NCI-H748 (cell line): ENCODE results near the gene PIH1D1.
"Not testable (repeated sequence)": the region's sequence is repeated elsewhere in the genome, so short reads cannot be mapped to it uniquely, and the experiment has no call there.

Experiments used
- DNase-seq: peaks from one replicate; lab custom pipeline; 2025; ENCODE audit not compliant: unreplicated experiment; lab: John Stamatoyannopoulos, UW

PIH1D1 gene

DNA sequence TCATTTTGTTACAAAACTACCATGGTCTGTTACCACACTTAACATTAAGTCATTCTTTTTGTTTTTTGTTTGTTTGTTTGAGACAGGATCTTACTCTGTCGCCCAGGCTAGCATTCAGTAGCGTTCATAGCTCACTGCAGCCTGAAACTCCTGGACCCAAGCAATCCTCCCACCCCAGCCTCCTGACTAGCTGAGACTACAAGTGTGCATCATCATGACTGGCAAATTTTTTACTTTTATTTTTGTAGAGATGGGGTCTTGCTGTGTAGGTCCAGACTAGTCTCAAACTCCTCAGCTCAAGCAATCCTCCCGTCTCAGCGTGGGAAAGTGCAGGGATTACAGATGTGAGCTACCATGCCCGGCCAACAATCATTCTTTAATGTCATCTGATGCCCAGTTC, 4.7 kb upstream of the PIH1D1 start:
- DNase-seq: no peak

DNA sequence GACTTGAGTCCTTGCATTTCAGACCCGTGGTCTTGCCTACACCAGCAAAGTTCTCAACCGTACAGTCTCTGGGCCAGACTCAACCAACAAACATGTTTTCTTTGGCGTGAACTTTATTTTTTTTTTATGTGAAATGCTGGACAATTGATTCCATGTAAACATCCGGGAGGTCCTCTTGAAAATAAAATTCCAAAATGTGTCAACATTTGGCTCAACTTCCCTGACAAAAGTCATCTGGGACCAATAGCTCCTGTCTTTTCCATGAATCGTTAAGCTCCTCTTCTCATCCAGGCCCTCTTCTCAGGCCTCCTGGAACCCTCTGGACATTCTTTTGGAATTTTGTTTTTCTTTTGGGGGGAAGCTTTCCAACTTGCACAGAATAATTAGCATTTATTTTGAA, 4.2 kb upstream of the PIH1D1 start:
- no peak for DNase-seq

DNA sequence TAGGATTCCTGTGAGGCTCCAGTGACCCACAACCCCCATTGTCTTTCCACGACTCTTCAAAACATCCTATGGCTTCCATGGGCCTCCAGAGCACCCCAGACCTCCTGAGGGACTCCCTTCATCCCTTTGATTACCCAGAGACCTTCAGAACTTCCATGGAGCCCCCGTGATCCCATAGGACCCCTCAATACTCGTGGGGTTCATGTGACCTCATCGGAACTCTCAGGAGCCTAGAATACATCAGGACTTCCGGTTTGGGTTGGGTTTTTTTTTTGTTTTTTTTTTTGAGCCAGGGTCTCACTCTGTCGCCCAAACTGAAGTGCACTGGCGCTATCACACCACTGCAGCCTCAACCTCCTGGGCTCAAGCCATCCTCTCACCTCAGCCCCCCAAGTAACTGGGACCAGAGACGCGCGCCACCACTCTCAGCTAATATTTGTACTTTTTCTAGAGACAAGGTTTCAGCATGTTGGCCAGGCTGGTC, 2.2 kb upstream of the PIH1D1 start:
- no peak for DNase-seq

DNA sequence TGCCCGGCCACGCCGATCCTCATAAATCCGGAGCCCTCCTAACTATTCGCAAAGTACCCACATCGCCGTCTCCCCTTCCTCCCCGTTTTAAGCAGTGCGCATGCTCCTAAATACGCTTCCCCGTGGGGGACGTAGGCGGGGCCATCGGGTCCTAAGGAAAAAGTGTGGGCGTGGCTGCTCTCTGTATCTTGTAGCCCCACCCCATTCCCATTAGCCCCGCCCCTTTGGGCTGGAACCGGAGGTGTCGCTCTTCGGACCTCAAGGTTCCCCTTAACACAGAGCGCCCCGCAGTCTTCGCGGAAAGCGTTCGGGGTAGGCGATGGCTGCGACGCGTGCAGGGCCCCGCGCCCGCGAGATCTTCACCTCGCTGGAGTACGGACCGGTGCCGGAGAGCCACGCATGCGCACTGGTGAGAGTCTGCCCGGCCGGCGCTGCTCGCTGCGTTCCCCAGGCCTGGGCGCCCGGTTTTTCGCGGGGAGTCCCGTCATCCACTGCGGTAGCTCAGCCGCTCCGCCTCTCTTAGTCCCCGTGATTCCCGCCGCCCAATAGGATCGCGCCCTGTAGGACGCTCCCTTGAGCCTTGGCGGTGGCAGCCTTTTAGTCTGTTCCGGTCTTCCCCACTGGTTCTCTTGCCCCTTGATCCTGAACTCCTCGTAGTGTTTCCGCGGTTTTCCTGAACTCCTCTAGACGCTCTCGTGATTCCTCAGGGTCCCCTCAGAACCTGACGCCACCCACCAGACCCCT, 1.6 kb upstream of the PIH1D1 start, which contains the start of gene ALDH16A1:
Gene ALDH16A1, plus strand, starts transcription at position 213 of the 744 bp plus-strand sequence. Its CDS starts 107 bp downstream, at position 320.
- peak; percentile 99 for DNase-seq

DNA sequence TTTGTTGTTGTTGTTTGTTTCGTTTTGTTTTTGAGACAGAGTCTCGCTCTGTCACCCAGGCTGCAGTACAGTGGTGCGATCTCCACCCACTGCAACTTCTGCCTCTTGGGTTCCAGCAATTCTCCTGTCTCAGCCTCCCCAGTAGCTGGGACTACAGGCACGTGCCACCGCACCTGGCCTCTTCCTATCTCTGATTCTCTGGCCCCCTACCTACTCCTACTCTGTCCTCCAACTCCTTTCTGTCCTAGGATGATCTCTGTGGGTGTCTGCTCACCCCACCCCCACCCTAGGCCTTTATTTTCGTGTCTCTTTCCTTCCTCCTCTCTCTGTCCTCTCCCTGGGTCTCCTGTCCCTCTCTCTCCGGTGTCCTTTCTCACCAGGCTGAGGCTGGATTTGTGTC, 1.2 kb downstream of the PIH1D1 start:
- DNase-seq: no peak

DNA sequence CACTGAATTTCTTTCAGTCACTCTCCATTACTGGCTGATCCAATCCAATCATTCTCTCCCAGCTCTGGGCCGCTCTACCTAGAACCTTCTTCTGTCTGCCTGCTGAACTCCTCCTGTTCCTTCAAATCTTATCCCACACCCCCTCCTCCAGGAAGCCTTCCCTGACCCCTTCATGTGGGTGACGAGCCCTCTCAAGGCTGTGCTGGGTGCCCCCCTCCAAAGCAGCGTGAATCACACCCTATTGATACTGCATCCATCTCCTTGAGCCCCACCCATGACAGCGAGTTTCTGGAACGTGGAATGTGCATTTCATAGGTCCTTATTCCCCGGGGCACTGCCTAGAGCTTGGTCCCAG, 3.2 kb downstream of the PIH1D1 start:
- no peak for DNase-seq

DNA sequence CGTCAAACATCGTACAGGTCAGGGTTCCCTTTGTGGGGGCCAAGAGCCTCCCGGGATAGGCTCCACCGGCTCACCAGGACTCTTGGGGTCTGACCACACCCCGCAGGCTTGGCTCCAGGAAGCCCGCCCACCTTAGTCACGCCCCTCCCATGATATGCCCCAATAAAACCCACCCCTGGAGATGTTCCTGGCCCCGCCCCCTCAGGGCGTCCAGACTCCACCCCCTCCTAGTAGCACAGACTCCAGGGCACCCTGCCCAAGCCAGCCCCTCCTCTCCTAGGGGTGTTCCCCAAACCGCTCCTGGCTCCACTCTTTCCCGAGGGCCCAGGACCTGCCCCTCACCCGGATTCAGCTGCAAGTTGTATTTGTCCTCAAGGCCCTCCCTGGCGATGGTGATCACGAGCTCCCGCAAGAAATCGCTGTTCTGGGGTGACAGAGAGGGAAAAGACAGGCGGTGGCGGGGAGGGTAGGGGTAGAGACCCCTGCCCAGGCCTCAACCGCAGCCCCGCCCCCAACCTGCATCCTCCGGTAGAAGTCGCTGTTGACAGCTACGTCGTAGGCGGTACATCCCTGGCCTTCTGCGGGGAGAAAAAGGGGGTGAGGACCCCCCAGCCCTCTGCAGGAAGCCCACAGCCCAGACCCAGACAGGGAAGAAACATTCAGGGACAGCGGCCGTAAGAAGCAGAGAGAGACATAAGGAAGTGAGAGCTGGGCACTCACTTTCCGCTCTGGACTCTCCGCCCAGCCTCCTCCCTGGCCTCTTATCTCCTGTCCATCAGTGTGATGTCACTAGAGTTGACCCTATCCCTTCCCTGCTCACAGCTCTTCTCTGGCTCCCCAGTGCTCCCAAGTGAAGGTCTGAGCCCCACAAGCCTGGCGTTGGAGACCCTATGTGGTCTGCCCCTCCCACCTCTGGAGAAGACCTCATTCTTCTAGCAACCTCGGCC, 3.9 kb downstream of the PIH1D1 start:
- DNase-seq: peak; percentile 33

DNA sequence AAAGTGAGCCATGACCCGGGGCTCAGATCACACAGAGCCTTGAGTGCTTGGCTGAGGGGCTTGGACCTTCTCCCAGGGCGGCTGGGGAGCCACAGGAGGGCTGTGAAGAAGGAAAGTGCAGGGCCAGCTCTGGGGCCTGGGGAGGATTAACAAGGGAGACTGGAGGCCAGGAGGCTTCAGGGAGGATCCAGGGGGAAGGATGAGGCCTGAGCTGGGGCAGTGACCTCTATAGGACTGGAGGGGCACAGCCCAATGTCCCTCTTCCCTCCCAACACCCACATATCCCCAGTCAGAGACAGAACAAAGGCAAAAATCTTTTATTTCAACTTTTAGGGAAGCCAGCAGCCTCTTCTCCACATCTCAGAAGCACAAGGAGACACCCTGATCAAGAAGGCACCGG, 5.6 kb downstream of the PIH1D1 start:
- no peak for DNase-seq

DNA sequence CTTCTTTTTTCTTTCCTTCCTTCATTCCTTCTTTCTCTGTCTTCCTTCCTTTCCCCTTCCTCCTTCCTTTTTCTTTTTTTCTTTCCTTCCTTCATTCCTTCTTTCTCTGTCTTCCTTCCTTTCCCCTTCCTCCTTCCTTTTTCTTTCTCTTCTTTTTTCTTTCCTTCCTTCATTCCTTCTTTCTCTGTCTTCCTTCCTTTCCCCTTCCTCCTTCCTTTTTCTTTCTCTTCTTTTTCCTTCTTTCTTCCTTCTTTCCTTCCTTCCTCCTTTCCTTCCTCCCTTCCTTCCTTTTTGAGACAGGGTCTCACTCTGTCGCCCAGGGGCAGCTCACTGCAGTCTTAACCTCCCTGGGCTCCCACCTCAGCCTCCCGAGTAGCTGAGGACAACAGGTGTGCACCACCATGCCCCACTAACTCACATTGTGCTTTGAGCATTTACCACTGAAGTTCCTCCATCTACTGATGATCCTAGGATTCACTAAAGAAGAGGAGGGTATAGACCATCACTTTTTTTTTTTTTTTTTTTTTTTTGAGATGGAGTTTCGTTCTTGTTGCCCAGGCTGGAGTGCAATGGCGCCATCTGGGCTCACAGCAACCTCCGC, 7.4 kb downstream of the PIH1D1 start:
- not testable (repeated sequence) for DNase-seq

DNA sequence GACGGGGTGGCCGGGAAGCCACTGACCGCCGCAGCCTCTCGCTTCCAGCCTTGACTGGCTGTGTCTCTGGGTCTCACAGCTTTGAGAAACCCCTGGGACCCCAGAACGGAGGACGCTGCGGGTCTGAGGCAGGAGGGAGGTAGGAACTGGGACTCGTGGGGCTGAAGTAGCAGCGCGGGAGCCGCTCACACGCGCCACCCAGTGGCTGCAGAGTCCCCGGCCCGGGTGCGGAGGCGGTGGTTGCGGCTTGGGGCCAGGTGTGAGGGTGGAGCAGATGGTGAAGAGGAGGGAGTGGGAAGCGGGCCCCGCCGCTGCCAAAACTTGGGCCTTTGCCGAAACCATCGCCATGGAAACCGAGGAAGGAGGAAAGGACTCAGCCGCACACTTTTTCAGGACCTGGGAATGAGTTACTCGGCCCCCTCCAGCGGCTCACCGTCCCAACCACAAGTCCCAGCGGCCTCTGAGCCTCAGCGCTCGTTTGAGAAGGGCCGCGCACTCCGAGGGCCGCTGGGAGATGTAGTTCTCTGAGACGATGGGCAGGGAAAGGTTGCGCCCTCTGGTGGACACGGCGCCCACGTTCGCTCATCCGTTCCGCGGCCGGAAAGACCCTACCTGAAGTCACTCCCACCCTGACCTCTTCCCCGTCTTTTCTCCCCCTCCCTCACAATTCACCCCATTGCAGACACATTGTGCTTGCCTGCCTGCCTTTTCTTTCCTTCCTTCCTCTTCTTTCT, 8.1 kb downstream of the PIH1D1 start:
- peak; percentile 98 for DNase-seq

DNA sequence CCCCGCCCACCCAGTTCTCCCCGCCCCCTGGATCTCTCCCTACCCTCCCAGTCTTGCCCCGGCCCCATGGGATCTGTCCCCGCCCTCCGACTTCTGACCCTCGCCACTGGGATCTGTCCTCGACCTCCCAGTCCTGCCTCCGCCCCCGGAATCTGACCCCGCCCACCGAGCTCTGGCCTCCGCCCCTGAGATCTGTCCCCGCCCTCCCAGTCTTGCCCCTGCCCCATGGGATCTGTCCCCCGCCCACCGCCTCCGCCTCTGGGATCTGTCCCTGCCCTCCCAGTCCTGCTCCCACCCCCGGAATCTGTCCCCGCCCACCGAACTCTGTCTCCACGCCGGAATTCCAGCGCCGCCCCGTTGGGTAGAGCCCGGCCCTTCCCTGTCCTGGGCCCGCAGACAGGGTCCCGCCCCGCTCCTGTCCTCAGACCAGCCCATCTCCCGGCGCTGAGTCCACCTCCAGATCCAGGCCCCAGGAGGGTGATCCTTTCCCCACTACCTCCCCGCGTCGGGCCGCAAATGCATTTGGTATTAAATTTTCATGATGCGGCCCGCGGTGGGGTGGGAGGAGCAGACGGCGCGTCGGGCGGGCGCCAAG, 8.7 kb downstream of the PIH1D1 start:
- peak; percentile 91 for DNase-seq

DNA sequence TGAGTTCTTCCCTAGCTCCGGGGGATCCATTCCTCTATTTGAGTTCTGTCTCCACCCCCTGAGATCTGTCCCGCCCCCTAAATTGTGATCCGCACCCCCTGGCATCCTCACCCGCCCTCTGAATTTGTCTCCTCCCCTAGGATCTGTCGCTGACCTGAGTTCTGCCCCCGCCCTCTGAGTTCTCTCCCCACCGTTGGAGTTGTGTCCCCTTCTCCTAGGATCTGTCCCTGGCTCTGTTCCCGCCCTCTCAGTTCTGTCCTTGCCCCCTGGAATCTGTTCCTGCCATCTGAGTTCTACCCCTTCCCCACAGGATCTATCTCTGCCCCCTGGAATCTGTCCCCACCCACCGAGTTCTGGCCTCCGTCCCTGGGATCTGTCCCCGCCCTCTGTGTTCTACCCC, 9.3 kb downstream of the PIH1D1 start:
- DNase-seq: no peak

DNA sequence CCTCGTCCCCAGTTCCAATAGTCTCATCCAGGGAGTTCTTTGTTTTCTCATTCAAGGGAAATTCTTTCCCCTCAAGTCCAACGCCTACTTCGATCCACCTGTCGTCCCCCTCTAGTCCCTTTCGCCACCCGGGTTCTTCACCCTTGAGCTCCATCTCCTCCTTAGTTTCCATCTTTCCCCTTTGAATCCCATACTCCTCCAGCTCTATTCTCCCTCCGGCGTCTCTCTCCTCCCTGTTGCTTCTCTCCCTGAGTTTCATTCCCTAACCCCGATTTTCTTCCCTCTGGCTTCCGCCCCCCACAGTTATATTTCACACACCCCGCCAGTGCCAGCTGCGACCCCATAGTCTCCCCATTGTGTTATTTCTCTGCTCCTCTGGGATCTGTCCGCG, 9.7 kb downstream of the PIH1D1 start:
- no peak for DNase-seq

DNA sequence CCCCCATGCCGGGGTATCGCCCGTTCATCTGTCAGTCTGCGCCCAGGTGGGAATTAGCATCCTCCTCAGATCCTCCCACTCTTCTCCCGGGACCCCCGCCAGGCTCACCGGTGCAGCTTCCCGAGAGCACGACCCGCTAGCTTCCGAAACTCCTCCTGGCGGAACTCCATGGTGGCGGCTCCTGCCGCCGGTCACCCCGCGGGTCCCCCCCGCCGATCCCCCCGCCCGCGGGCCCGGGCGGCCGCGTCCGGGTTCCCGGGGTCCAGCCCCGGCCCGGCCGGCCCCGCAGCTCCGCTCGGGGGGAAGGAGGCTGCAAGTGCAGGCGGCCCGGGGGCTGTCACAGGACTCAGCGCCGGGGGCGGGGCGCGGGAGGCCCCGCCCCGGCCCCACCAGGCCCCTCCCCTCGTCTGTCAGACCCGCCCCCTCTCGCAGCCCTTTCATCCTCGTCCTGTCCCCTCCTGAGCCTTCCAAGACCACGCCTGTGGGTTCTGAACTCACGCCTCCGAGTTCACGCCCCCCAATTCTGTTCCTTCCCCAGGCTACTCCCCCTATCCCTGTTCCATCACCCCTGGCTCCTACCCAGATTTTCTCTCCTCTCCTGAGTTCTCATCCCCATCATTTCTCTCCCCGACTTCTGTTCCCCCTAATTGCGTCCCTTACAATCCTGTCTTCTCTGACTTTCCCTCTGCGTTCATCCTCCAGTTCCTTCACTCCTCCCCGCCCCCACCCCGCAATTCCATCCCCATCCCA, 10.2 kb downstream of the PIH1D1 start, which contains the start of gene SLC17A7:
Gene SLC17A7, minus strand, starts transcription at position 318 of the 750 bp plus-strand sequence. Its CDS starts 148 bp downstream, at position 170.
- DNase-seq: peak; percentile 77

DNA sequence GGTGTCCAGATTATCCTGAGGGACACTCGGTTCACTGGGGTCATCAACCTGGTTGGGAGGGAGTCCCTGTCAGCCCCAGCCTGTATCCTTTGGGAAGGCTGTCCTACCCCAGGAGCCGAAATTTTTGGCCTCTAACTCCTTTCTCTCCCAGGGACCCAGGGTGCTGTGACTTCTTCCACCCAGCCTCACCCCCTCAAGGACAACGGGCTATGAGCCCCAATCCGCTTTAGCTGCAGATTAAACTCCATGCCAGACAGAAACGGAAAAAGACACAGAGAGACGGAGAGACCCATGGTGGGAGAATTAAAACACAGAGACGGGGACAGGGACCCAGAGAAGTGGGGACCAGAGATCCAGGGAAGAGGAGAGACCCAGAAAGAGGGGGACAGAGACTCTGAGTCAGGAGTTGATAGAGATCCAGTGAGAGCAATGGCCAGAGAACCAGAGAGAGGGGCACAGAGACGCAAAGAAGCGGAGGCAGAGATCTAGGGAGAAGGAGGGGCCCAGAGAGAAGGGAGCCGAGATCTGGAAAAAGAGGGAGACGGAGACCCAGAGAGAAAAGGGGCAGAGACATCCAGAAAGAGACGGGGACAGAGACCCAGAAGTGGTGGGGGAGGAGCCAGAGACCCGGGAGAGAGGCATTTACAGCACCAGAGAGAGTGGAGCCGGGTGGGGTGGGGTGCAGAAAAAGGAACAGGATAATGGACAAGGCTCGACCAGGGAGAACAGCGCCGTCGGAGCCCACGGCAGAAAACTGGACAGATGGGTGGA, 11.0 kb downstream of the PIH1D1 start:
- DNase-seq: no peak

DNA sequence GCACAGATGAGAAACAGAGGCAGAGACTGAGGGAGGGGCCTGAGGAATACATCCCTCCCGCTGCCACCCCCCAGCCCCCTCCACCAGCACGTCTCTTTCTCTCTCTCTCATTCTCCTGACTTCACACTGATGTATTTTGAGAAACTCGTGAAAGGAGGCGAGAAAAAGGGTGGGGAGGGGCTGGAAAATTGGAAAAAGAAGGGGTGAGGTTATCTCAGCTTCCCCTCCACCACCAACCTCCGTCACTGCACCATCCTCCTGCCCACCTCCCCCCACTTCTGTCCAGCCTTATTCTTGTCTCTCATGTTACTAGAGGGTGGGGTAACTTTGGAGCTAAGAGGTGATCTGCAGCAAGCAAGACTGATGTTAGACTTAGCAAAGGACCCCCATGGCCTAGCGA, 11.8 kb downstream of the PIH1D1 start:
- DNase-seq: no peak

DNA sequence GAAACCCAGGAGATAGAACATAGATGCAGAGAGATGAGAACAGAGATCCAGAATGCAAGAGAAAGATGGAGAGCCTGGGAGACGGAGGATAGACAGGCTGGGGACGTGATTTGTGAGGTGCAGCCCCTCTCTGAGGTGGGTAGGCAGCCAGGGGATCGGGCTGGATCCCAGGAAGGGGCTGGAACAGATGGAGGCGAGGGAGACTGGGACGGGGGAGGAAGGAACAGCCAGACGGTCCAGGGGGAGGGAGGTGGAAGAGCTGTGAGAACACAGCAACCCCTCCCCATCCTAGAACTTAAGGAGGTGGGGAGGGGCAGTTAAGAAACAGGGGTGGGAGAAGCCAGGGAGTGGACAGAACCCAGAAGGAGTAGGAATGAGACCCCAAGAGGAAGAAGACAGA, 13.4 kb downstream of the PIH1D1 start:
- no peak for DNase-seq

DNA sequence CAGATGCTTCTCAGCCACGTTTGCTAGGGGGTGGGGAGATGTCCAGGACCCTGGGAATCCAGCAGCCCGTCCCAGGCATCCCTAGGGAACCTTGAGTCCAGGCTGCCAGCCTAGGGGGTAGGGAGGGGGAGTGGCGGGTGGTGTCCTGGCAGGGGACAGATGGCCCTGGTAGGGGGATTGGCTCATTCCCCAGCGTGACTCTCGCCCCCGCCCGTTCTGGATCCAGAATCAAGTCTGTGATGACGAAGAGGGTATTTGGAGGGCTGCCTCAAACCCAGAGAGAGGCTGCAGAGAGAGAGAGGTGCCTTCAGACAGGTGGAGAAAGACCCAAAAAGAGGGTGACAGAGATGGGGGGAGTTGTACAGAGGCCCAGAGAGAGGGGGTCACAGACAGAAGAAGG, 14.4 kb downstream of the PIH1D1 start:
- DNase-seq: no peak
